CD4-positive, alpha-beta T cell treated with Interleukin-21 for 1 hour (primary cell): Measurements from ENCODE around the gene MMP24OS.
A peak's percentile ranks its signal among the peaks of the same experiment; 100 is the strongest.

Experiments used
- DNase-seq: peaks from one replicate; pipeline ENCODE4 v3.0.0-alpha.2; 2020

MMP24OS gene

DNA sequence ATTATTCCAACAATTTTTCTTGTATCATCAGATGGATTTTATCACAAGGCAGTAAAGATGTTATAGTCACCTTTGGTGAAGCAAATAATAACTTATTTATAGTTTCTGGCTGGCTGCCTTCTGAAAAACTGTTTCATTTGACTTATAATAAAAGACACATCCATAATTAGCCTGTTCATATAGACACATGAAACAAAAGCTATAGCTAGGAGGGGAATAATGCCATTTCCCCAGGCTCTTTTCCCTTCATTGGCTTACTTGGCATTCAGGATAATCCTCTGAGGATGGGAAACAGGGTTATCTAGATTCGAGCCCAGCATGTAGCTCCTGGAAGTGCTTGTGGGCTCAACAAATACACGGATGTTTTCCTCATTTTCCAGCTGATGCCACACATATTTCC is 33.9 kb downstream of the MMP24OS start:
- DNase-seq = no peak

DNA sequence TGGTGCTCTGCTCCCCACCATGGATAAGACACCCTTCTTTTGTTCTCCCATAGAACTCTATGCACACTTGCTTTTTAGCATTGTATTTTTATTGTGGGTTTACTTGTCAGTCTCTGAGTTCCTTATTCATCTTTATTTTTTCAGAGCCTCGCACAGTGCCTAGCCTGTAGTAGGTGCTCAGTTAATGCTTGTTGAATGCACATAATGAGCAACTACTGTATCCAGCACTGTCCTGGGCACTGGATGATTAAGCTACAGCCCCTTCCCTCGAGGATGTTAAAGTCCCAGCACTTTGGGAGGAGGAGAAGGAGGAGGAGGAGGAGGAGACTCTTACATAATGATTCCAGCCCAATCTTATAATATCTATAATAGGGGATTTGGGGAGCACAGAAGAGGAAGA is 34.6 kb downstream of the MMP24OS start:
- no peak for DNase-seq

DNA sequence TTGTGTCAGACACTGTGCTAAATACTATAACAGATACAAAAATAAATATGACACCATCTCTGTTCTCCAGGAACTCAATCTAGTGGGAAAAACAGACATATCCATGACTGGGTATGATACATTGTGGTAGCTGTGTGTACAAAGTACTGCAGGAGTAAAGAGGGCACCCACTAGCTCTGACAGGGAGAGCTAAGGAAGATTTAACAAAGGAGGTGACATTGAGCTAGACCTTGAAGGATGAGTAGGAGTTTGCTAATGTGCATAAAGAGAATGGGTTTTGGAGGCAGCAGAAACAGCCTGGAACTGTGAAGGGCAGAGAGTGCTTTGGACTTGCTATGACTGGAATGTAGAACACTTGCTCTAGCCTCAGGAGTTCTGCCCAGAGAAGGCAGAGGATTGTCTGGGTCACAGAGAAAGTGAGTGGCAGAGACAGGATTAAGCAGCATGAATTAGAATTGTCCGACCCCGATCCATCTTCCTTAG is 37.1 kb downstream of the MMP24OS start:
- DNase-seq = no peak

DNA sequence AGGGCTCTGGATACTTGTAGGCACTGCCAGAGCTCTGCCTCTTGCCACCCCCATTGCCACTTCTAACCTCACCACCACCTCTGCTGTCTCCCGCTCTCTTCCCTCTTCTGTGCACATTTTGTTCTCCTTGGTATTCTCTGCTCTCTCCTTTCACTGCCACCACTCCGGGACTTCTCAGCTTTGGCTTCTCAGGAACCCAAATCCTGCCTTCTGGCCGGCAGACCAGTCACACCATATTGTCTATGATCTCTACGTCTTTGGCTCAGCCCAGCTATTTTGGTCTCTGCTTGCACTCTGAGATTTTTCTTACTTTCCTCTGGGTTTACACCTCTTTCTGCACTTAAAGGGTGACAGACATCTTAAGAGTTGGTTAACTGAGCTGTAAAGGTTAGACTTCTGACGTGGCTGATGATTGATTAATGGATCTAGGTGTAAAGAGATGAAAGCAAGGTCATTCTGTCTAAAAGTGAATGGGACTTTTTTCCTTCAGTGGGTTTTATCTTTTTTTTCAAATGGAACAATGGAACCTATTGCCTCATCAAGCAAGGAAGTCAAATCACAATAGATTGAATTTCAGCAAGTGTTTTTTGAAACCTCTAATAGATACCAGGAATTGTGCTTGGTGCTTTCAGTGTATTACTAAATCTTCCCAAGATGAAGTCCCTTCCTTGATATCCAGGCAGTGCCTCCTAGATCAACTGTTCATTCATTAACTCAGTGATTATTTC is 37.7 kb downstream of the MMP24OS start:
- no peak for DNase-seq

DNA sequence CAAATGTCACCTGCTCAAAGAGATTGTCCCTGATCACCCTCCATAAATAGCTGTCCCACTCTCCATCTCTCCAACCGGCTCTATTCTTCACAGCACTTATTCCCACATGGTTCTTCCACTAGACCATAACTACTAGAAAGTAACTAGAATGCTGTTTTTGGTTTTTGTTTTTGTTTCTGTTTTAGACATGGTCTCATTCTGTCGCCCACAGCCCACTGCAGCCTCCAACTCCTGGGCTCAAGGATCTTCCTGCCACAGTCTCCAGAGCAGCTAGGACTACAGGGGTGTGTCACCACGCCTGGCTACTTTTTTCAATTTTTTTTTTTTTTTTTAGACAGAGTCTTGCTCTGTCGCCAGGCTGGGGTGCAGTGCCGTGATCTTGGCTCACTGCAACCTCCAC is 39.2 kb downstream of the MMP24OS start:
- no peak for DNase-seq

DNA sequence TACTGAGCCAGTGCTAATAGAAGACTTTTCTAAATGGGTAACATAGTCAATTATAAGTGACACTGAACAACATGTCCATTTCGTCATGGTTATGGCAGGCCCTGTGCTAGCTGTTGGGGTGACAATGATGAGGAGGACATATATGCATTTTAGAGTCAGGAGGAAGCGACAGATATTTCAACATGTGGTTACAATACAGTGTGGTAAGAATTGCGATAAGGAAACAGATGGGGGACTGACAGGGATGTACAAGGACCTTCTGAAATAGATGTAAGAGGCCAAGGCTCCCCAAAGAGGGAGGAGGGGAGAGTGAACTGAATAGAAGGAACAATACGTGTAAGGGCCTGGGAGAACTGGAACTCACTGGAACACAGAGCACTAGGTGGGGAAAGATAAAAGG is 39.8 kb downstream of the MMP24OS start:
- no peak for DNase-seq

DNA sequence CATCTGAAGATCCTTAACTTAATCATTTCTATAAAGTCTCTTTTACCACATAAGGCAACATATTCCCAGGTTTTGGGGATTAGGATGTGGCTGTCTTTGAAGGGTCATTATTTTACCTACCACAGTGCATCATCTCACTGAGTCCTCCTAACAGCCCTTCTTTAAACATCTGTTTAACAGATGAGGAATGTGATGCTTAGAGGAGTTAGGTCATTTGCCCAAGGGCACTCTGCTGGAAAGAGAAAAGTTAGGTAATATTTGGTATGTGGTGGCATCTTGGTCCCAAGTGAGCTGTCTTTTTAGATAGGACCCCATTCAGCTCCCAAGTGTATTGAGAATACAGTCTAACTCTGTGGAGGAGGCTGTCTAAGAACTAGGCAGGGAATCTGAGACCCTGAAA is 40.4 kb downstream of the MMP24OS start:
- DNase-seq = no peak

DNA sequence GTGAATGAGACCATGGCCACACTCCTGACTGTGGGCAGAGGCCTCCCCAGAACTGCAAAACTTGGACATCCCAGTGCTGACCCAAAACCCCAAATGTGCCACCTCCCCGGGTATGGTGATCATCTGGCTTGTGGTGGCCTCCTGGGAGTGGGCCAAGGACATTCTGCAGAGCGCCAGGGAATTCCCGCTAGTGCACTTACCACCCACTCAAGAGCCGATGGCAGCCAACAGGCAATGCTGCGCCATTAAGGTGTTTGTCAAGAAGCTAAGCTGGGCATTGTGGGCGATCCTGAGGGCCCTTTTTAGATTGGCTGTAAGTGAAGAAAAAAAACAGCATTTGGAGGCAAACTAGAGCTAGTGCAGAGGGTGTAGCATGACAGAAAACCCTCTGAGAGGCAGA is 42.0 kb downstream of the MMP24OS start:
- DNase-seq = no peak

DNA sequence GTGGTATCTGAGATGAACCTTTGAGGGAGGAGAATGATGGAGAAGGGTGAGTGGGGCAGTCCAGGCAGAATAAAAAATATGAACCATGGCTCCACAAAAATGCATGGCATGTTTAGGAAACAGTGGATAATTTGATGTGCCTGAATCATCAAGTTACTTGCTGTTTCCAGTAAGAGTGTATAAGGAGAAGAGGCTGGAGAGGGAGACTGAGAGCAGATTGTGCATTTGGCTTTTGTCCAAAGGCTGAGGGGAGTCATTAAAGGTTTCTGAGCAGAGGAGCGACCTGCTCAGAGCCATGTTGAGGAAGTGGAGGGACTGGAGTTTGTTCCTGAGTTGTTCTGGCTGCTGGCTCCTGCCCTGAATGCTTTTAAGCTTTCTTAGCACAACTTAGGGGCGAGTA is 45.3 kb downstream of the MMP24OS start:
- DNase-seq = no peak

DNA sequence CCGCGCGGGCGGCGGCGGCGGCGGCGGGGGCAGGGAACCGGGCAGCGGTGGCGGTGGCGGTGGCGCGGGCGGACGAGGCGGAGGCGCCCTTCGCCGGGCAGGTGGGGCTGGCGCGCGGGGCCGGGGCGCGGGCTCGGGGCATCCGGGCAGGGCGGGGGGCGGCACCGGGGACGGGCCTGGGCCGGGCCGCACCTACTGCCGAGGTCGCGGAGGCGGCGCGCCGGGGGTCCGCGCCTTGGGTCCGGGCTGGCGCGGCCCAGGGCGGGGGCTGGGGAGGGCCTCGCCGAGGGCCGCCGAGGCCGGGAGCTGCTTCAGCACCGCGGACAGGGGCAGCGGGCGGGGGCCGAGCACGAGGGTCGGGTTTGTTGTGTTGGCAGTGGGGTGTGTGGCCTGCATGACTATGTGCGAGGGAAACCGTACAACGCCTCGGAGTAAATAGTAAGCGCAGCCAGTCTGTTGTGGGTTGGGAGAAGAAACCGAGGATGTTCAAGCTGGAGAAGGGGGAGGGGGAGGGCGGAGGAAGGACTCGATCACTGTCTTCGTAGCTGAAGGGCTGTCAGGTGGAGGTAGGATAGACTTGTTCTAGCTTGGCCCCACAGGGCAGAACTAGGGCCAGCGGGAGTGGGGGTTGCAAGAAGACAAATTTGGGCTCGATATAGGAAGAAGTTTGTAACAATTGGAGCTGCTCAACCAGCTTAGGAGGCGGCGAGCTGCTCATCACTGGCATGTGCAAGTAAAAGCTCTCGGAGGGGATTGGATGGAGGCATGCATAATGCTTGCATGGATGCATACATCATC is 50.8 kb downstream of the MMP24OS start:
- DNase-seq = peak; percentile 42
